Esophagus (tissue), 2 donors: Measurements from ENCODE around the gene TMSB15A. TPM values are rescaled to one million over a fixed set of nuclear protein-coding genes. Genes with fewer than 3 reads are reported as not detected.
"Not testable (repeated sequence)": the region's sequence is repeated elsewhere in the genome, so short reads cannot be mapped to it uniquely, and the experiment has no call there.

Experiments used
- H3K27ac ChIP-seq, 2 donors: one replicate each; pipeline ENCODE4 v1.5.1; 2013; ENCODE audit warnings: low read depth in 2 of 2, mild to moderate bottlenecking in 2 of 2, inconsistent platforms in 1 of 2, low read length in 1 of 2, moderate library complexity in 1 of 2
- H3K27me3 ChIP-seq, 2 donors: one replicate each; pipeline ENCODE4 v1.6.1; 2013; ENCODE audit warnings: low read length in 2 of 2, control low read depth in 1 of 2, mild to moderate bottlenecking in 1 of 2; ENCODE audit not compliant: insufficient read depth in 2 of 2, control insufficient read depth in 1 of 2
- H3K36me3 ChIP-seq, 2 donors: one replicate each; pipeline ENCODE4 v1.6.1; 2013; ENCODE audit warnings: low read length in 1 of 2; ENCODE audit not compliant: control insufficient read depth in 2 of 2, insufficient read depth in 2 of 2
- H3K4me1 ChIP-seq, 2 donors: one replicate each; pipeline ENCODE4 v1.6.1; 2013; ENCODE audit warnings: low read length in 1 of 2; ENCODE audit not compliant: control insufficient read depth in 2 of 2, insufficient read depth in 2 of 2
- H3K4me3 ChIP-seq, 2 donors: one replicate each; pipeline ENCODE4 v1.5.1; 2013; ENCODE audit warnings: low read length in 2 of 2, mild to moderate bottlenecking in 2 of 2, low read depth in 1 of 2, moderate library complexity in 1 of 2
- H3K9me3 ChIP-seq, 2 donors: one replicate each; pipeline ENCODE4 v1.6.1; 2013; ENCODE audit warnings: mild to moderate bottlenecking in 2 of 2, low read depth in 1 of 2, low read length in 1 of 2, moderate library complexity in 1 of 2; ENCODE audit not compliant: control insufficient read depth in 2 of 2, insufficient read depth in 1 of 2
- WGBS, 2 donors: extraction: QIAGEN DNeasy Blood & Tissue Kit; methylation state at CpG; one replicate each; pipeline ENCODE4 v1.1.7; 2013; 5-methylcytosine and 5-hydroxymethylcytosine counted together
- polyA plus RNA-seq, 2 donors: library from polyadenylated mRNA; stranded (reverse); fragments of 200-250 nt; gene quantifications; one replicate each; pipeline ENCODE4 v1.2.3, GENCODE V29; 2013
- donor health status: healthy with polysubstance abuse.
- donor health status: Bipolar disorder and iron deficiency.

TMSB15A gene
- polyA plus RNA-seq, 2 donors: 0.36 TPM; not detected in 1

- no peak overlapping the region for H3K4me3 ChIP-seq
- H3K27ac ChIP-seq: no peak overlapping the region
- no peaks in the 10 kb centered on the region for H3K27me3 ChIP-seq
- H3K4me1 ChIP-seq: no peaks in the 10 kb centered on the region
- WGBS, 2 donors: 89 to 93% methylated on average over 2 of the region's 2 CpGs
- H3K36me3 ChIP-seq: no peaks in the 10 kb centered on the region
- H3K9me3 ChIP-seq: no peaks in the 10 kb centered on the region
These were observed 17.8 kb downstream of the TMSB15A start for GRCh38 chrX:102498732-102499131.

- Histone ChIP-seq H3K27ac (no peak overlapping the region), H3K4me3 (no peak overlapping the region), H3K4me1 (no peaks in the 10 kb centered on the region), H3K36me3 (no peaks in the 10 kb centered on the region), H3K9me3 (no peaks in the 10 kb centered on the region), H3K27me3 (no peaks in the 10 kb centered on the region)
These were observed 24.8 kb downstream of the TMSB15A start for GRCh38 chrX:102491766-102492165.

GRCh38 chrX:102478765-102479164, 37.8 kb downstream of the TMSB15A start:
- H3K27ac ChIP-seq, H3K36me3 ChIP-seq, H3K27me3 ChIP-seq, H3K4me3 ChIP-seq, H3K9me3 ChIP-seq, H3K4me1 ChIP-seq: not testable (repeated sequence)
- 26 to 27% methylated on average over 2 of the region's 5 CpGs for WGBS, 2 donors

- H3K4me3 ChIP-seq, H3K9me3 ChIP-seq, H3K27ac ChIP-seq, H3K27me3 ChIP-seq, H3K4me1 ChIP-seq, H3K36me3 ChIP-seq: not testable (repeated sequence)
- WGBS, 2 donors: 50 to 53% methylated on average over 7 of the region's 17 CpGs
These were observed 44.7 kb downstream of the TMSB15A start, which contains the start of gene TCP11X2 for GRCh38 chrX:102471762-102472220. TCP11X2 (minus strand) TSS chrX:102471812.

GRCh38 chrX:102470215-102470614, 46.3 kb downstream of the TMSB15A start:
- not testable (repeated sequence) for H3K27me3 ChIP-seq, H3K4me1 ChIP-seq, H3K27ac ChIP-seq, H3K4me3 ChIP-seq, H3K36me3 ChIP-seq, H3K9me3 ChIP-seq
- WGBS, 2 donors: no CpG with 5 or more reads among the region's 3 CpGs

Other genes with a start within 250 kb of the TMSB15A start
- gene NXF2B, start 76.7 kb downstream of the TMSB15A start, polyA plus RNA-seq: not detected
- not detected for gene TCP11X2, start 44.9 kb downstream of the TMSB15A start, polyA plus RNA-seq
- gene ARMCX5, start 82.8 kb upstream of the TMSB15A start, polyA plus RNA-seq: 1 to 10 TPM; 3.3 to 8.4 TPM
- 1 to 10 TPM; 1.7 to 2.4 TPM for gene GPRASP1, start 134.7 kb upstream of the TMSB15A start, polyA plus RNA-seq
- gene GPRASP2, start 195.7 kb upstream of the TMSB15A start, polyA plus RNA-seq: 1 to 10 TPM; 1.5 to 3.0 TPM
- gene GPRASP3, start 204.0 kb upstream of the TMSB15A start, polyA plus RNA-seq: under 1 TPM; 0.39 to 0.72 TPM